ENCODE results near the gene CTDP1.

The CTDP1 gene

DNA sequence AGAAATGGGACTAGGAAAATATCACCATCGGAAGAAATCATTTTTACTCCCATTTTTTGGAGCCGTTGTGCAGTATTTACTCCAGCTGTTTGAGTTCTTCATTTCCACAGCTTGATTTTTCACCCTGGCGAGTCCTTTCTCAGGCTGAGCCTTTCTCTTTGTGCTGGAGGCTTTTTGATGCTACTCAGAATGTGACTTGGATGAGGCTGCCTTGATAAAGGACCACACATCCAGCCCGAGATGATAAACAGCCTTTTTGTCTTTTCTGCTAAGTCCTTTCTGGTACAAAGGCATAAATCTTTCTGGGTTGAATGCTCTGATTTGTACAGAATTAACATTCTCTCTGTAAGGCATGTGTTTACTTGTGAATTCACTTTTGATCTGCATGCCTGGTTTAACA, 17.6 kb upstream of the CTDP1 start:
- TF ChIP-seq GLIS3 (CRISPR knock-in tag; IDR thresholded peaks at IDR 0.05) (no peak), ZC3H10 (CRISPR knock-in tag; IDR thresholded peaks at IDR 0.05) (no peak), SNAI2 (CRISPR knock-in tag; IDR thresholded peaks at IDR 0.05) (no peak), ZNF70 (CRISPR knock-in tag; IDR thresholded peaks at IDR 0.05) (no peak), ZFP30 (CRISPR knock-in tag; IDR thresholded peaks at IDR 0.05) (no peak), ZFP3 (CRISPR knock-in tag; IDR thresholded peaks at IDR 0.05) (no peak), RARB (CRISPR knock-in tag; IDR thresholded peaks at IDR 0.05) (no peak), PATZ1 (CRISPR knock-in tag; IDR thresholded peaks at IDR 0.05; ENCODE audit: borderline replicate concordance) (no peak), CSDC2 (CRISPR knock-in tag; IDR thresholded peaks at IDR 0.05) (no peak)
- TF ChIP-seq, protein P1, sequence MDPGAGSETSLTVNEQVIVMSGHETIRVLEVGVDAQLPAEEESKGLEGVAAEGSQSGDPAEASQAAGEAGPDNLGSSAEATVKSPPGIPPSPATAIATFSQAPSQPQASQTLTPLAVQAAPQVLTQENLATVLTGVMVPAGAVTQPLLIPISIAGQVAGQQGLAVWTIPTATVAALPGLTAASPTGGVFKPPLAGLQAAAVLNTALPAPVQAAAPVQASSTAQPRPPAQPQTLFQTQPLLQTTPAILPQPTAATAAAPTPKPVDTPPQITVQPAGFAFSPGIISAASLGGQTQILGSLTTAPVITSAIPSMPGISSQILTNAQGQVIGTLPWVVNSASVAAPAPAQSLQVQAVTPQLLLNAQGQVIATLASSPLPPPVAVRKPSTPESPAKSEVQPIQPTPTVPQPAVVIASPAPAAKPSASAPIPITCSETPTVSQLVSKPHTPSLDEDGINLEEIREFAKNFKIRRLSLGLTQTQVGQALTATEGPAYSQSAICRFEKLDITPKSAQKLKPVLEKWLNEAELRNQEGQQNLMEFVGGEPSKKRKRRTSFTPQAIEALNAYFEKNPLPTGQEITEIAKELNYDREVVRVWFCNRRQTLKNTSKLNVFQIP (CRISPR knock-in tag; IDR thresholded peaks at IDR 0.05; ENCODE audit: borderline replicate concordance, low read depth): no peak
- TF ChIP-seq, protein P2, sequence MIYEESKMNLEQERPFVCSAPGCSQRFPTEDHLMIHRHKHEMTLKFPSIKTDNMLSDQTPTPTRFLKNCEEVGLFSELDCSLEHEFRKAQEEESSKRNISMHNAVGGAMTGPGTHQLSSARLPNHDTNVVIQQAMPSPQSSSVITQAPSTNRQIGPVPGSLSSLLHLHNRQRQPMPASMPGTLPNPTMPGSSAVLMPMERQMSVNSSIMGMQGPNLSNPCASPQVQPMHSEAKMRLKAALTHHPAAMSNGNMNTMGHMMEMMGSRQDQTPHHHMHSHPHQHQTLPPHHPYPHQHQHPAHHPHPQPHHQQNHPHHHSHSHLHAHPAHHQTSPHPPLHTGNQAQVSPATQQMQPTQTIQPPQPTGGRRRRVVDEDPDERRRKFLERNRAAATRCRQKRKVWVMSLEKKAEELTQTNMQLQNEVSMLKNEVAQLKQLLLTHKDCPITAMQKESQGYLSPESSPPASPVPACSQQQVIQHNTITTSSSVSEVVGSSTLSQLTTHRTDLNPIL (CRISPR knock-in tag; IDR thresholded peaks at IDR 0.05; ENCODE audit: low read depth): no peak
- no peak for ATAC-seq

GRCh38 chr18:79662439-79662838, 17.2 kb upstream of the CTDP1 start:
- ATAC-seq: no peak
- no peak for TF ChIP-seq TCF4 (CRISPR knock-in tag; IDR thresholded peaks at IDR 0.05; ENCODE audit: borderline replicate concordance)
- TF ChIP-seq, protein P2 (CRISPR knock-in tag; IDR thresholded peaks at IDR 0.05; ENCODE audit: low read depth): no peak
- TF ChIP-seq ARNTL (CRISPR knock-in tag; IDR thresholded peaks at IDR 0.05; ENCODE audit: borderline replicate concordance, low read depth): no peak
- no peak for TF ChIP-seq ZNF565 (CRISPR knock-in tag; conservative IDR thresholded peaks at IDR 0.05; ENCODE audit: low read depth)
- no peak for TF ChIP-seq CSRNP3 (CRISPR knock-in tag; IDR thresholded peaks at IDR 0.05)
- no peak for TF ChIP-seq ZNF8 (CRISPR knock-in tag; IDR thresholded peaks at IDR 0.05)
- TF ChIP-seq, protein P1 (CRISPR knock-in tag; IDR thresholded peaks at IDR 0.05; ENCODE audit: borderline replicate concordance, low read depth): no peak
- TF ChIP-seq GLIS3 (CRISPR knock-in tag; IDR thresholded peaks at IDR 0.05): no peak
- no peak for TF ChIP-seq ZC3H10 (CRISPR knock-in tag; IDR thresholded peaks at IDR 0.05)
- no peak for TF ChIP-seq ZFP30 (CRISPR knock-in tag; IDR thresholded peaks at IDR 0.05)
- no peak for TF ChIP-seq RARB (CRISPR knock-in tag; IDR thresholded peaks at IDR 0.05)
- TF ChIP-seq ISL1 (CRISPR knock-in tag; IDR thresholded peaks at IDR 0.05): no peak
- no peak for TF ChIP-seq SNAI2 (CRISPR knock-in tag; IDR thresholded peaks at IDR 0.05)
- TF ChIP-seq ESRRG (CRISPR knock-in tag; IDR thresholded peaks at IDR 0.05): no peak
- TF ChIP-seq TOX (CRISPR knock-in tag; IDR thresholded peaks at IDR 0.05; ENCODE audit: borderline replicate concordance): no peak

DNA sequence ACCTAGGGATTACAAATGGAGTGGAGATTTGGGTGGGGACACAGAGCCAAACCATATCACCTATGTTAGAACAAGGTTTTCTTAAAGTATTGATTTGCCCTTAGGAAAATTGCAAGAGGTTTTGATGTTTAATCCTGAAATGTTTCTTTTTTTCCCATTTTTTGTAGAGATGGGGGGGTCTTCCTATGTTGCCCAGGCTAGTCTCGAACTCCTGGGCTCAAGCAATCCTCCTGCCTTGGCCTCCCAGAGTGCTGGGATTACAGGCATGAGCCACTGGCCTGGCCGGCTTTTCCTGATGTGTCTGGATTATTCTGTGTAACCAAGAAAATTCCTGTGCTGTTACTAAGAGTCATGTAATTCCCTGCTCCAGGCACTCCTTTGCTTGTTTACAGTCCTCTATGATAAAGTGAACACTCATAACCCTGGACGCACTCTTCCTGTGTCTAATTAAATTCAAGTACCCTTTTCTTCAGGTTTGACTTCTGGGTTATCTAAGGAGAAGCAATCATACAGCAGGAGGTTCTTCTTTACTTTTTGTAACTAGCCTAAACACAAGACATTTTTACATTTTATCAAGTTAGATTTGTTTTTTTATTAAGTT, 15.0 kb upstream of the CTDP1 start:
- ATAC-seq: no peak

More for the DNA sequence above, 15.0 kb upstream of the CTDP1 start:
- no peak for TF ChIP-seq ZNF8 (CRISPR knock-in tag; IDR thresholded peaks at IDR 0.05)
